Cardiac fibroblast (primary cell): Measurements from ENCODE around the gene LAD1.

Experiments used
- DNase-seq, 2 donors: peaks; one replicate each; pipeline versions ENCODE4 v3.0.0 to v3.0.0-alpha.2; 2010; ENCODE audit warnings: low read depth in 2 of 2
- H3K4me3 ChIP-seq, 2 donors: replicated peaks in 1 of 2; 1 replicate in 1 of 2; 2 replicates in 1 of 2; pipeline ENCODE4 v1.5.1; 2011; ENCODE audit warnings: low read depth in 2 of 2, low read length in 2 of 2, mild to moderate bottlenecking in 2 of 2, moderate library complexity in 1 of 2
- TF ChIP-seq, protein P1 (sequence below): IDR thresholded peaks from one replicate; pipeline ENCODE4 v1.5.1; 2011; ENCODE audit warnings: low read depth, mild to moderate bottlenecking, low read length, inconsistent platforms

LAD1 gene

DNA sequence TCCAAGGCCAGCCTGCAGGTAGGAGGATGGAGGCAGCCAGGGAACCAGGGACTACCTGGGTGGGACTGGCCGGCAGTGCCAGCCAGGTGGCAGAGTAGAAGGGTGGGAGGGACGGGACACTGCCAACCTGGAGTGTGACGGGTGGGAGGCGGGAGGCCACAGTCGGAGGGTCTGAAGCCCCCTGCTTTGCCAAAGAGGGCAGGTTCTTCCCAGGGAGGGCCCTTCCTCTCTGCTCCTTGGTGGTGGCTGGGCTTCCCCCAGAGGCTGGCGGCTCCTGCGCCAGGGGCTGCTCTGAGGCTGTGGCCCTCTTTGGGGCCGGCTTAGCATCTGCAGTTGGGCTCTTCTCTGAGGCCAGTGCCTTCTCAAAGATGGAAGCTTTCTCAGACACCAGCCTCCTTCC is 12.9 kb downstream of the LAD1 start:
- DNase-seq: no peak
- TF ChIP-seq, protein P1, sequence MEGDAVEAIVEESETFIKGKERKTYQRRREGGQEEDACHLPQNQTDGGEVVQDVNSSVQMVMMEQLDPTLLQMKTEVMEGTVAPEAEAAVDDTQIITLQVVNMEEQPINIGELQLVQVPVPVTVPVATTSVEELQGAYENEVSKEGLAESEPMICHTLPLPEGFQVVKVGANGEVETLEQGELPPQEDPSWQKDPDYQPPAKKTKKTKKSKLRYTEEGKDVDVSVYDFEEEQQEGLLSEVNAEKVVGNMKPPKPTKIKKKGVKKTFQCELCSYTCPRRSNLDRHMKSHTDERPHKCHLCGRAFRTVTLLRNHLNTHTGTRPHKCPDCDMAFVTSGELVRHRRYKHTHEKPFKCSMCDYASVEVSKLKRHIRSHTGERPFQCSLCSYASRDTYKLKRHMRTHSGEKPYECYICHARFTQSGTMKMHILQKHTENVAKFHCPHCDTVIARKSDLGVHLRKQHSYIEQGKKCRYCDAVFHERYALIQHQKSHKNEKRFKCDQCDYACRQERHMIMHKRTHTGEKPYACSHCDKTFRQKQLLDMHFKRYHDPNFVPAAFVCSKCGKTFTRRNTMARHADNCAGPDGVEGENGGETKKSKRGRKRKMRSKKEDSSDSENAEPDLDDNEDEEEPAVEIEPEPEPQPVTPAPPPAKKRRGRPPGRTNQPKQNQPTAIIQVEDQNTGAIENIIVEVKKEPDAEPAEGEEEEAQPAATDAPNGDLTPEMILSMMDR: no peak
- no peak overlapping the region for H3K4me3 ChIP-seq

DNA sequence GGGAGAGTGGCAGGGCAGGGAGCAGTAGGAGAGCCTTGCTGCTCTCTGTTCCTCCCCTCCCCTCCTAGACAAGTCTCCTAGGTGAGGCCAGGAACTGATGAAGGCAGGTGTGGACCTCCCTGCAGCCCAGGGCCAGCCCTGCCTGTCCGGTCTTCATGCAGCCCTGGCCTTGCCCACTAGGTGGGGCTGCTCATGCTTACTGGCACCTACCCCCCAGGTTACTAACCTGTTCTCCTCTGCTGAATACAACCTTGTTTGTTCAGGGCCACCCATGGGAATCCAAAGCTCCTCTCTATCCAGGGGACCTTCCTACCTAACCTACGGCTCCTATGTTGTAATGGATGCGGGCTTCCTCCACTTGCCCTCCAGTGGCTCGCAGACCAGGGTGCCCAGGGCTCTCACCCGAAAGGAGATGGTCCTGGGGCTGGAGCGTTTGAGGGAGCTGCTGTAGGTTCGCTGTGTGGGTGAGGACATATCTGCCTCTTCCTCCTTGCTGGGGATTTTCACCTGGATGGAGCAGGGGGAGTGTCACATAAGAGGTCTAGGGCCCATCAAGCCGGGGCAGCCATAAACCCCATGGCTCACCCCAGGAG is 13.7 kb downstream of the LAD1 start:
- TF ChIP-seq, protein P1: peak; percentile 89
- no peak overlapping the region for H3K4me3 ChIP-seq
- DNase-seq: peak; percentile 30 to 40

DNA sequence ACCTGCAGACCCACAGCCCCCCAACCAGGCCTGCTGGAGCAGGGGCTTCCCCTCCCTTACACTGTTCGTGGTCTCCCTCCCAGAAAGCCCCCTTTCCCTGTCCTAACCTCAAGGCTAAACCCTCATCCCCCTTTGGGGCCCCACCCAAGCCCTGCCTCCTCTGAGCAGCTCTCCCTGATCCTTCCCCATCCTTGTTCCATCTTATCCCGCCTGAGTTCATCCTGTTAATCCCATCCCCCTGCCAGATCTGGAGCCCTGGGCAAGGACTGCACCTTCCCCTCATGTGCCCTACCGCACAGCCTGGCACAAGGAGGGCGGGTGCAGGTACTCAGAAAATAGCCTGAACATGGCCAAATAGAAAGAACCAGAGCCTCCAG is 14.7 kb downstream of the LAD1 start:
- TF ChIP-seq, protein P1: no peak
- no peak overlapping the region for H3K4me3 ChIP-seq
- no peak for DNase-seq

DNA sequence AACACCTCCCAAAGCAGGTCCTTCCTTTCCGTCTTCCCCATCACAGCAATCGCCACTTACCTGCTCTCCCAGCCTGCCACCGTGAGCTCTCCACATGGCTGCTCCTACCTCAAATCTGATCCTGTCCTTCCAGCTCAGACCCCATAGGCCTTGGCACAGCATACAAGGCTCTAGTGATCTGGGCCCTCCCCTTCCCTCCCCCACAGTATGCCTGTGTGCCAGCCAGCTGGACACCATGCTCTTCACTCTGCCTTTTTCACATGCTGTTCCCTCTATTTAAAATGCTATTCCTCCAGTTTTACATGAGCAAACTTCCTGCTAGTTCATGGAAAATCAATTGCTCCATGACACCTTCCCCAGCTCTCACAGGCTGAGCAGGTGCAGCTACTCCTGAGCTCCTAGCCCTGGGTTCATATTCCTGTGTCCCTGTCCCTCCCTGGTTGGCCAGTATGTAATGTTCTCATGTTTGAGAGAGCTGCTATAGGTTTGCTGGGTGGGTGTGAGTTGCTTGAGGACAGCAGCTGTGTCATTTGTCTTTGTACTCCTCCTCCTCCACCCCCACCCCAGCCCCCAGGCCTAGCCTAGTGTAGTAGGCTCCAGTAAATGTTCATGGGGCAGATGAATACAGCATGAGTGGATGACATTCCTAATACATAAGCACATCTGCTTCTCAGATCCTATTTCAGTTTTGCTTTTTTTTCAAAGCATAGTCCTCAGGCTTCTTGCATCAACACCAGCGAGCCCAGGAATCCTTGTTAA is 15.3 kb downstream of the LAD1 start:
- DNase-seq: peak; percentile 59 to 82
- no peak overlapping the region for H3K4me3 ChIP-seq
- TF ChIP-seq, protein P1: no peak

DNA sequence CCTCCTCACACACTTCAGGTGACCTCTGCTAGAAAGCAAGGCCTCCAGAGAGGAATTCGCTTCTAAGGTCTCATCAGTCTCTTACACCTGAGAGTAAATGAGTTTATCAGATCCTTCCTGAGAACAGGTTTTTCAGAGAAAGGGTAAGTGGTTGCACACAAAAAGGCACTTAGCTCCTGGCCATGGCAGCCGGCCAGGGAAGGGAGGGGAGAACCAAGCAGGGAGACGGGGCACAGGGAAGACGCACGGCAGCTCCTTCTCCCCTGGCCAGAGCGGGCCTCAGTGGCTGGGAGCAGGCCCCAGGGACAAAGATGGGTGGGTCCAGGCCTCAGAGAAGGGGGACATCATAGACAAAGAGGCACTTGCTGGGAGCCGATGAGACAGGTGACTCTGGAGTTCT is 18.0 kb downstream of the LAD1 start:
- TF ChIP-seq, protein P1: no peak
- H3K4me3 ChIP-seq: no peak overlapping the region
- DNase-seq: no peak

DNA sequence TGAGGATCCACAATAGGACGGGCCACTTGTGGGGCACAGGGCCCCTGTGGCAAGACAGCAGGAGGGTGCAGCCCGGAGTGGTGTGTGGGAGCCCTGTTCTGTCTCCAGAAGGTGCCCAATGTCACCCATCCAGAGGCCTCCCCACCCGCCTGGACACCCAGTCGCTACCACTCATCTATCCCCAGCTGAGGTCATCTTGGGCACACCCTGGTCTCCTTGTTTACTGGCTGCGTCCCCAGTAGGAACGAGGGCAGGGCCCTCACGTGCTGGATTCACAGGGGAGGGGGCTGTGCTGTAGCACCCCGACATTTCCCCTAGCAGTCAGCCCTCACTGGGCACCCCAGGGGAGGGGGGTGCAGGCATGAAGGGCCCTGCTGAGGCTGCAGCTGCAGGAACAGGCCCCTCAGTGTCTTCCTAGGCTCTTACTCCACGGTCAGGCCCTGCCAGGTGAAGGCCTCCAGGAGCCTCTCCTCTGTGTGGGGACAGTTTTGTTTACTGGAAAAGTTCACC is 19.3 kb downstream of the LAD1 start:
- H3K4me3 ChIP-seq: no peak overlapping the region
- no peak for DNase-seq
- TF ChIP-seq, protein P1: no peak
